ENCODE results near the gene PLCD4. TPM values are rescaled to one million over a fixed set of nuclear protein-coding genes. Genes with fewer than 3 reads are reported as not detected.

PLCD4 gene
- total and polyA plus RNA-seq, 9 donors: 0.21 to 1.5 (median 0.88) TPM

- intact Hi-C loops (cut with DNase I): no loop called here
- WGBS, 3 donors: 91 to 97% (median 97%) methylated on average over 3 of the region's 3 CpGs
Measured at GRCh38 chr2:218578272-218578877, 29.3 kb upstream of the PLCD4 start.

DNA sequence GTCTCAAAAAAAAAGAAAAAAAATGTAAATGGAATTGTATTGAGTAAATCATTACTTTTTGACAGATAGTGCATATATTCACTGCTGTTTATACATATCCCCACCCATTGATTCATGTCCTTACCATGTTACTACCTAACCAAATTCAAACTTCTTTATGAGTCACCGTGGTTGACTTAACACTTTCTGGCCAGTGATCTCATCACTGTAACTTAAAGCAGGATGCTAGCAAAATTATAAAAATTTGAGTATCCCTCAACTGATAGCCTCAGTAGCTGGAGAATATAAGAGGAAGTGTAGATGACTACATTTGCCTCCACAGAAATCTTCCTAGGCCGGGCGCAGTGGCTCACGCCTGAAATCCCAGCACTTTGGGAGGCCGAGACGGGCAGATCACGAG lies 25.6 kb upstream of the PLCD4 start:
- H3K27ac ChIP-seq: no peak overlapping the region
- no peak overlapping the region for H3K4me3 ChIP-seq
- TF ChIP-seq CTCF (IDR thresholded peaks at IDR 0.05) (no peak), EP300 (IDR thresholded peaks at IDR 0.05) (no peak), POLR2A (IDR thresholded peaks at IDR 0.05) (no peak)
- intact Hi-C loops (cut with DNase I): no loop called here
- no peaks in the 10 kb centered on the region for H3K9me3 ChIP-seq
- DNase-seq: no peak
- no peaks in the 10 kb centered on the region for H3K4me1 ChIP-seq (ENCODE audit: insufficient read depth)
- no peaks in the 10 kb centered on the region for H3K27me3 ChIP-seq
- H3K36me3 ChIP-seq: no peaks in the 10 kb centered on the region
- WGBS, 3 donors: 92 to 97% (median 96%) methylated on average over 7 of the region's 7 CpGs

More at GRCh38 chr2:218578272-218578877, 29.3 kb upstream of the PLCD4 start:
- Histone ChIP-seq H3K4me1 (ENCODE audit: insufficient read depth) (no peaks in the 10 kb centered on the region), H3K27me3 (no peaks in the 10 kb centered on the region), H3K4me3 (no peak overlapping the region), H3K36me3 (no peaks in the 10 kb centered on the region), H3K9me3 (no peaks in the 10 kb centered on the region), H3K27ac (no peak overlapping the region)
- DNase-seq: no peak
- no peak for TF ChIP-seq POLR2A (IDR thresholded peaks at IDR 0.05)
- TF ChIP-seq EP300 (IDR thresholded peaks at IDR 0.05): no peak
- no peak for TF ChIP-seq CTCF (IDR thresholded peaks at IDR 0.05)

GRCh38 chr2:218583983-218584850 lies 23.5 kb upstream of the PLCD4 start:
- H3K9me3 ChIP-seq: no peaks in the 10 kb centered on the region
- H3K27me3 ChIP-seq: no peaks in the 10 kb centered on the region
- no peak for TF ChIP-seq CTCF (IDR thresholded peaks at IDR 0.05)
- no peak for TF ChIP-seq POLR2A (IDR thresholded peaks at IDR 0.05)
- TF ChIP-seq EP300 (IDR thresholded peaks at IDR 0.05): no peak
- intact Hi-C loops (cut with DNase I): no loop called here
- H3K4me3 ChIP-seq: no peak overlapping the region
- DNase-seq: no peak
- WGBS, 3 donors: 93% methylated on average over 6 of the region's 6 CpGs
- no peaks in the 10 kb centered on the region for H3K4me1 ChIP-seq (ENCODE audit: insufficient read depth)
- no peaks in the 10 kb centered on the region for H3K36me3 ChIP-seq
- no peak overlapping the region for H3K27ac ChIP-seq

DNA sequence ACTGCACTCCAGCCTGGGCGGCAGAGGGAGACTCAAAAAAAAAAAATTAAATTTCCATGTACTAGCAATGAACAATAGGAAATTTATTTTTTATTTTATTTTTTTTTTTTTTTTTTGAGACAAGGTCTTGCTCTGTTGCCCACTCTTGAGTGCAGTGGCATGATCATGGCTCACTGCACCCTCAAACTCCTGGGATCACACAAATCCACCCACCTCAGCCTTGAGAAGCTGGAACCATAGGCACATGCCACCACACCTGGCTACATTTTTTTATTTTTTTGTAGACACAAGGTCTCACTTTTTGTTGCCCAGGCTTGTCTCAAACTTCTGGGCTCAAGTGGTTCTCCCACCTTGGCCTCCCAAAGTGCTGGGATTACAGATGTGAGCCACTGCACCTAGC lies 22.2 kb upstream of the PLCD4 start:
- intact Hi-C loops (cut with DNase I): no loop called here
- no peaks in the 10 kb centered on the region for H3K36me3 ChIP-seq
- TF ChIP-seq POLR2A (IDR thresholded peaks at IDR 0.05) (no peak), CTCF (IDR thresholded peaks at IDR 0.05) (no peak), EP300 (IDR thresholded peaks at IDR 0.05) (no peak)
- no peak for DNase-seq
- H3K27ac ChIP-seq: no peak overlapping the region
- H3K27me3 ChIP-seq: no peaks in the 10 kb centered on the region
- H3K4me3 ChIP-seq: no peak overlapping the region
- WGBS, 3 donors: 95 to 100% (median 98%) methylated on average over 1 of the region's 1 CpG
- H3K9me3 ChIP-seq: no peaks in the 10 kb centered on the region
- H3K4me1 ChIP-seq (ENCODE audit: insufficient read depth): no peaks in the 10 kb centered on the region
